Measurements from ENCODE around the gene TNRC6A.

- TF ChIP-seq CTCF (IDR thresholded peaks at IDR 0.05) (no peak), EZH2 (IDR thresholded peaks at IDR 0.05) (no peak), EZH2phosphoT487 (IDR thresholded peaks at IDR 0.05) (no peak)
Measured at GRCh38 chr16:24755201-24755874, 25.9 kb downstream of the TNRC6A start.
